GM19452 (cell line): ENCODE measurements around the gene TEX9.
"Not testable (repeated sequence)": the region's sequence is repeated elsewhere in the genome, so short reads cannot be mapped to it uniquely, and the experiment has no call there.

Experiments used
- ATAC-seq: cut with Tn5 transposase; IDR thresholded peaks from one replicate; pipeline ENCODE4 v1.9.1; 2021; ENCODE audit not compliant: unreplicated experiment

TEX9 gene

GRCh38 chr15:56365075-56365711, at the start of gene TEX9:
Gene TEX9, plus strand, starts transcription at chr15:56365426. Its CDS starts 25 bp downstream, at chr15:56365451.
- peak; percentile 96 for ATAC-seq

DNA sequence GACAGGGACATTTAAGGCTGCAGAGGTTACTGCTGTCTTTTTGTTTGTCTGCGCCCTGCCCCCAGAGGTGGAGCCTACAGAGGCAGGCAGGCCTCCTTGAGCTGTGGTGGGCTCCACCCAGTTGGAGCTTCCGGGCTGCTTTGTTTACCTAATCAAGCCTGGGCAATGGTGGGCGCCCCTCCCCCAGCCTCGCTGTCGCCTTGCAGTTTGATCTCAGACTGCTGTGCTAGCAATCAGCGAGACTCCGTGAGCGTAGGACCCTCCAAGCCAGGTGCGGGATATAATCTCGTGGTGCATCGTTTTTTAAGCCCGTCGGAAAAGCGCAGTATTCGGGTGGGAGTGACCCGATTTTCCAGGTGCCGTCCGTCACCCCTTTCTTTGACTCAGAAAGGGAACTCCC, 48.7 kb upstream of the TEX9 start:
- ATAC-seq: not testable (repeated sequence)

DNA sequence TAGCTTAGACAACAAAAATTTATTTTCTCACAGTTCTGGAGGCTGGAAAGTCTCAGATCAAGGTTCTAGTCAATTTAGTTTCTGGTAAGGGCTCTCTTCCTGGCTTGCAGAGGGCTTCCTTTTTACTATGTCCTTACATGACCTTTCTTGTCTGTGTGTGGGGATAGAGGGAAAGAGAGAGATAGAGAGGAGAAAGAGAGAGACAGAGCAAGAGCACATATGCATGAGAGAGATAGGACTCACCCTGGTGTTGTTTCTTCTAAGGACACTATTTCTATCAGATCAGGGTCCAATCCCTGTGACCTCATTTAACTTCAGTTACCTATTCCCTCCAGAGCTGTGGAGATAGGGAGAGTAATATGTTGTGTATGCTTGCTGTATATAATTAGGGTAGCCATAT, 44.9 kb upstream of the TEX9 start:
- no peak for ATAC-seq

DNA sequence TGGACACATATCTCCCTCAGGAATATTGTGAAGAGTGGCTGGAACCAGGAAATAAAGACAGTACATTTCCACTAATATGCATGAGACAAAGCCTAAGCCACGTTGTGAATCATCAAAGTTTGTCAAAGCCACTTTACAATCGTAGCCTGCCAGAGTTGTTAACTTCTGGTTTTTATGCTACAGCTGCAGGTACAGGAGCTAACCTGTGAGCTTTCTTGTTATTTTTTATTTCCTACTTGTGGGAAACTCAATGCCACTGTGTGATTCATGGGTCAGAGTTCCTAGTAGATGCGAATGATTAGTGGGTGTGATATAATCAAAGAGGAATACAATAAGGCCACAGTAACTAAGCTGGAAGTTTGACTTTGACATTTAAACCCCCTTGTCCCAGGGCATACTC, 44.4 kb upstream of the TEX9 start:
- no peak for ATAC-seq

GRCh38 chr15:56322444-56322843, 42.8 kb upstream of the TEX9 start:
- ATAC-seq: no peak

DNA sequence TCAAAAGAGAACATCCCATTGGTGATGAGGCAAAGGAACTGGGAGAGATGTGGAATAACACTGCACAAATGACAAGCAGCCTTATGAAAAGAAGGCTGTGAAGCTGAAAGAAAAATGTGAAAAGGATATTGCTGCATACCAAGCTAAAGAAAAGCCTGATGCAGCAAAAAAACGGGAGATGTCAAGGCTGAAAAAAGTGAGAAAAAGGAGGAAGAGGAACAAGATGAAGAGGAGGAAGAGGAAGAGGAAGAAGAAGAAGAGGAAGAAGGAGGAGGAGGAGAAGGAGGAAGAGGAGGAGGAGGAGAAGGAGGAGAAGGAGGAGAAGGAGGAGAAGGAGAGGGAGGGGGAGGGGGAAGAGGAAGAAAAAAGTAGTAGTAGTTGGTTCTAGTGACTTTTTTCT, 41.8 kb upstream of the TEX9 start:
- no peak for ATAC-seq

- ATAC-seq: no peak
Observed at GRCh38 chr15:56325186-56325585, 40.0 kb upstream of the TEX9 start.

- ATAC-seq: no peak
Observed at GRCh38 chr15:56327721-56328502, 37.3 kb upstream of the TEX9 start.

- ATAC-seq: no peak
Observed at GRCh38 chr15:56337084-56337725, 28.0 kb upstream of the TEX9 start.

DNA sequence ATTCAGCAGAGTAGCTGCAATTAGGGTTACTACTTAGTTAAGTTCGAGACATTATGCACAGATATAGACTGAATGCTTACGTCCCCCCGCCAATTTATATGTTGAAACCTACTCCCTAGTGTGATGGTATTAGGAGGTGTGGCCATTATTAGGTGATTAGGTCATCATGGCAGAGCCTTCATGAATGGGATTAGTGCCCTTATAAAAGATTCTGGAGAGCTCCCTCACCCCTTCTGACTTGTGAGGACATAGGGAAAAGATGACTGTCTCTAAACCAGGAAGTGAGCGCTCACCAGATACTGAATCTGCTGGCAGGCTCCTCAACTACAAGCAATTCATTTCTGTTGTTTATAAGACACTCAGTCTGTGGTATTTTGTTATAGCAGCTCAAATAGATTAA, 25.6 kb upstream of the TEX9 start:
- ATAC-seq: no peak

- no peak for ATAC-seq
Observed at GRCh38 chr15:56341201-56341600, 24.0 kb upstream of the TEX9 start.

DNA sequence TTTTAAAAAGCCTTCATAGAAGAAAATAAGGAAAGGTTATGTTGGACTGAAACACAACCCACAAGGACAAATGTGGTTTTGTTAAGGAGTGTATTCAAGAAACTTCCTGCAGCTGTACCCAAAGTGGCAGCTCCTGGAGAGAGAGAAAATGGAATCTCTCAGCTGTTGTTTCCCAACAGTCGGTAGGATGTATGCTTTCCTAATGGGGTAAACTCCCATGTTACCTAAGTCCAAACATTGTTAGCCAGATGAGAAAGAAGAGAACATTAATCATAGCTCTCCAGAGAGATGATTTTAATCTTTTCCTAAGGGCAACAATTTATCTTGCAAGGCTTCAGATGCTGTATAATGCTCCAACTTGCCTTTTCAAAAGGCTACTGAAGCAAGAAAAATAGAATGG, 22.6 kb upstream of the TEX9 start:
- ATAC-seq: no peak

GRCh38 chr15:56343879-56344278, 21.3 kb upstream of the TEX9 start:
- no peak for ATAC-seq

DNA sequence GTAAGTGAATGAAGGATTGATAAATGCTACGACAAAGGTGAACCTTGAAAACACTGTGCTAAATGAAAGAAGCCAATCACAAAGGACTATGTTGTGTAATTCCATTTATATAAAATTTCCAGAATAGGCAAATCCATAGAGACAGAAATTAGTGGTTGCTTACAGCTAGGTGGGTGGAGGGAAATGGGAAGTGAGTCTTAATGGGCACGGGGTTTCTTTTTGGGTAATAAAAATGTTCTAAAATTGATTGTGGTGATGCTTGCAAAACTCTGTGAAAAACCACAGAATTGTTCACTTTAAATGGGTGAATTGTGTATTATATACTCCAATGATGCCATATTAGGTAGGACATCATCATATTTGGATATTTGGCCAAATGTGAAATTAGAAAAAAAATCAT, 20.9 kb upstream of the TEX9 start:
- ATAC-seq: no peak

GRCh38 chr15:56346414-56346813, 18.8 kb upstream of the TEX9 start:
- no peak for ATAC-seq

- ATAC-seq: no peak
Observed at GRCh38 chr15:56349554-56349953, 15.7 kb upstream of the TEX9 start.

GRCh38 chr15:56351353-56351752, 13.9 kb upstream of the TEX9 start:
- ATAC-seq: no peak

- ATAC-seq: no peak
Observed at GRCh38 chr15:56351957-56352506, 13.2 kb upstream of the TEX9 start.

GRCh38 chr15:56353119-56353518, 12.1 kb upstream of the TEX9 start:
- ATAC-seq: no peak

DNA sequence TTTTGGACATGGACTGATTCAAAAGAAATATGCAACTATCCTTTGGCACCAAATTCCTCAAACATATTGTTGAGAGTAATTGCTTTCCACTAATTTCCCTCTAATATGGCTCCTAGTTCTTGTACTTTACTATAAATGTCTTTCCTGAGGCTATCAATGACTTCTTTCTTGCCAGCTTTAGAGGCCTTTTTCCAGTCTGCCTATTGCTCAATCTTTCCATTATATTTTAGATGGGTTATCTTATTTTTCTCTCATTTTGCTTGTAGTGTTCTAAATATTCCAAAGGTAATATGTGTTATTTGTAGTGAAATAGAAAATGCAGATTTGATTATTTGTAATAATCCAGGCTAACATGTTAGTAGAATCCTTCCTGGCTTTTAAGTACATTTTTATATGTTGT, 11.5 kb upstream of the TEX9 start:
- no peak for ATAC-seq

GRCh38 chr15:56356616-56357015, 8.6 kb upstream of the TEX9 start:
- ATAC-seq: no peak

GRCh38 chr15:56358604-56359003, 6.6 kb upstream of the TEX9 start:
- ATAC-seq: no peak
